T-helper 17 cell (primary cell): ENCODE data around the gene NDC80. TPM values are rescaled to one million over a fixed set of nuclear protein-coding genes. Genes with fewer than 3 reads are reported as not detected.

ENCODE experiments used
- total RNA-seq, 4 donors: library from RNA in 2 of 4; stranded (reverse) in 2 of 4; gene quantifications; one replicate each; pipeline ENCODE4 v1.2.3 and lab custom pipeline; 2022 to 2026

The NDC80 gene
- total RNA-seq, 2 donors from 2014 or later: 8.2 to 9.6 TPM

Other genes with a start within 250 kb of the NDC80 start
- 10 to 100 TPM; 13.7 to 14.1 TPM for gene METTL4, start 52 bp upstream of the NDC80 start, total RNA-seq
- gene SMCHD1, start 84.2 kb downstream of the NDC80 start, total RNA-seq: 100 to 1,000 TPM; 288 to 316 TPM